Measurements from ENCODE around the gene BOD1L1. TPM values are rescaled to one million over a fixed set of nuclear protein-coding genes. Genes with fewer than 3 reads are reported as not detected.

BOD1L1 gene
- total and polyA plus RNA-seq, 2 of the 8 experiments (the other 6 are each of a cell fraction or from before 2014, with no cell fraction given) = 6.8 to 39.3 TPM

GRCh38 chr4:13640149-13640940 is 12.8 kb upstream of the BOD1L1 start:
- no peak overlapping the region for H4K91ac ChIP-seq (replicated peaks; ENCODE audit: insufficient read length, low read length)
- no peak overlapping the region for H4K8ac ChIP-seq (ENCODE audit: extremely low read depth, insufficient read depth, low read length)
- H3K23me2 ChIP-seq (ENCODE audit: low read depth, low read length) = no peaks in the 10 kb centered on the region
- DNase-seq (ENCODE audit: low read depth in 1 of 2, low spot score in 2 of 2) (peak in 1 of 2 experiments; percentile 54), FAIRE-seq (peak; percentile 92)
- peaks cover 2 to 17% (median 4%) of the 10 kb centered on the region in 4 experiments; a peak in 5 of 7 replicates for H3K4me1 ChIP-seq (replicated peaks in 1 of 4; ENCODE audit: control insufficient read depth in 3 of 4, insufficient read depth in 4 of 4, low read length in 3 of 4)
- H2BK120ac ChIP-seq (replicated peaks; ENCODE audit: low read depth, low read length) = no peak overlapping the region
- H3K27ac ChIP-seq (ENCODE audit: low read depth, low read length) = no peak overlapping the region
- H2BK5ac ChIP-seq (ENCODE audit: low read depth, low read length) = no peak overlapping the region
- H3K14ac ChIP-seq (ENCODE audit: insufficient read length) = no peak overlapping the region
- ChIA-PET CTCF (ENCODE audit: partially characterized antibody) (interaction anchor here (0.6 to 9.3 kb wide), 6 partner anchors 9 to 1014 kb away, joined by 3 to 108 read pairs (median 6); partner anchors contain the start of gene BOD1L1), POLR2A (ENCODE audit: partially characterized antibody) (interaction anchor here (0.7 to 2.9 kb wide), 2 partner anchors 12 to 1134 kb away, joined by 3 to 18 read pairs; partner anchors contain the start of gene BOD1L1)
- no peak overlapping the region; a peak in 1 of 7 replicates for H3K9ac ChIP-seq (replicated peaks in 1 of 4; ENCODE audit: extremely low read depth in 1 of 4, low read depth in 3 of 4, low read length in 3 of 4)
- H3K18ac ChIP-seq (ENCODE audit: extremely low read depth, low read length) = no peak overlapping the region
- no peak overlapping the region for H3K56ac ChIP-seq (replicated peaks; ENCODE audit: insufficient read length, low read depth, low read length)
- peak overlapping the region in 2 of 4 experiments; percentile 3 to 27; a peak in 1 of 8 replicates for H3K4me3 ChIP-seq (ENCODE audit: extremely low read depth in 1 of 4, insufficient read depth in 2 of 4, low read depth in 3 of 4, low read length in 4 of 4)
- no peak overlapping the region for H4K5ac ChIP-seq (ENCODE audit: insufficient read length, low read depth, low read length)
- no peaks in the 10 kb centered on the region for H3K79me2 ChIP-seq (ENCODE audit: control insufficient read depth in 1 of 2, insufficient read depth in 2 of 2, low read length in 2 of 2)
- H4K20me1 ChIP-seq (replicated peaks in 1 of 2; ENCODE audit: control insufficient read depth in 1 of 2, insufficient read depth in 2 of 2, low read length in 2 of 2) = no peaks in the 10 kb centered on the region
- H3K23ac ChIP-seq (ENCODE audit: insufficient read length) = no peak overlapping the region
- no peak overlapping the region for H3K4ac ChIP-seq (replicated peaks; ENCODE audit: insufficient read length, low read depth, low read length)
- H2AK5ac ChIP-seq (ENCODE audit: low read depth, low read length) = no peak overlapping the region
- WGBS, 2 experiments (ENCODE audit: extremely low coverage in 1 of 2, insufficient coverage in 1 of 2, insufficient read length in 1 of 2, insufficient replicate concordance in 2 of 2, low coverage in 1 of 2, low lambda C conversion rate in 2 of 2, missing lambda C conversion rate in 1 of 2) = 62% methylated on average over 8 of the region's 8 CpGs; no CpG with 5 or more reads in 1 of the 2 experiments
- no peak overlapping the region for H2BK20ac ChIP-seq (ENCODE audit: low read length)
- no peaks in the 10 kb centered on the region for H3K27me3 ChIP-seq (replicated peaks in 1 of 4; ENCODE audit: control insufficient read depth in 3 of 4, extremely low read depth in 1 of 4, insufficient read depth in 3 of 4, low read length in 3 of 4)
- peak overlapping the region; percentile 72; the same call in 1 of the 2 replicates for H2BK12ac ChIP-seq (ENCODE audit: low read depth, low read length)
- no peaks in the 10 kb centered on the region for H3K36me3 ChIP-seq (ENCODE audit: control insufficient read depth in 2 of 4, insufficient read depth in 4 of 4, low read length in 3 of 4)
- no peaks in the 10 kb centered on the region for H3K9me3 ChIP-seq (ENCODE audit: insufficient read depth in 2 of 2, low read depth in 1 of 2, low read length in 1 of 2)
- peak overlapping the region; percentile 19 to 25; a peak in 2 of 4 replicates for H3K4me2 ChIP-seq (ENCODE audit: insufficient read depth in 1 of 2, low read depth in 2 of 2, low read length in 2 of 2)
- H2BK15ac ChIP-seq (ENCODE audit: low read length) = no peak overlapping the region
- peak overlapping the region; percentile 83 for H2AFZ ChIP-seq (ENCODE audit: low read length)
- no peaks in the 10 kb centered on the region for H3K79me1 ChIP-seq (ENCODE audit: low read depth, low read length)
- TF ChIP-seq CREB1 (IDR thresholded peaks at IDR 0.05) (peak; percentile 85), SP1 (IDR thresholded peaks at IDR 0.05; ENCODE audit: low read depth, low read length) (peak; percentile 80), EP300 (IDR thresholded peaks at IDR 0.05; ENCODE audit: borderline replicate concordance in 1 of 2, low read depth in 2 of 2, low read length in 2 of 2) (peak in 1 of 2 experiments; percentile 4; a peak in 1 of 3 replicates), TCF12 (IDR thresholded peaks at IDR 0.05; ENCODE audit: low read depth, low read length) (peak; percentile 83; the same call in 1 of the 2 replicates), JUN (IDR thresholded peaks at IDR 0.05; ENCODE audit: low read depth, low read length) (peak; percentile 11; the same call in 1 of the 2 replicates), KDM5A (IDR thresholded peaks at IDR 0.05; ENCODE audit: low read length) (no peak), EZH2 (IDR thresholded peaks at IDR 0.05; ENCODE audit: low read depth, low read length, severe bottlenecking) (no peak), NRF1 (IDR thresholded peaks at IDR 0.05; ENCODE audit: low read depth, low read length) (no peak), ASH2L (IDR thresholded peaks at IDR 0.05; ENCODE audit: low read length) (peak; percentile 48), E2F6 (IDR thresholded peaks at IDR 0.05) (peak; percentile 33; the same call in 1 of the 2 replicates), TEAD4 (IDR thresholded peaks at IDR 0.05; ENCODE audit: low read depth, low read length) (peak; percentile 85; the same call in 1 of the 2 replicates)

All from H1 (cell line).